GM21528 (cell line): Measurements from ENCODE around the gene NR6A1.

ENCODE experiments used
- ATAC-seq: cut with Tn5 transposase; IDR thresholded peaks from one replicate; pipeline ENCODE4 v1.9.1; 2021; ENCODE audit warnings: mild to moderate bottlenecking, moderate library complexity; ENCODE audit not compliant: unreplicated experiment, low FRiP score

Gene NR6A1

DNA sequence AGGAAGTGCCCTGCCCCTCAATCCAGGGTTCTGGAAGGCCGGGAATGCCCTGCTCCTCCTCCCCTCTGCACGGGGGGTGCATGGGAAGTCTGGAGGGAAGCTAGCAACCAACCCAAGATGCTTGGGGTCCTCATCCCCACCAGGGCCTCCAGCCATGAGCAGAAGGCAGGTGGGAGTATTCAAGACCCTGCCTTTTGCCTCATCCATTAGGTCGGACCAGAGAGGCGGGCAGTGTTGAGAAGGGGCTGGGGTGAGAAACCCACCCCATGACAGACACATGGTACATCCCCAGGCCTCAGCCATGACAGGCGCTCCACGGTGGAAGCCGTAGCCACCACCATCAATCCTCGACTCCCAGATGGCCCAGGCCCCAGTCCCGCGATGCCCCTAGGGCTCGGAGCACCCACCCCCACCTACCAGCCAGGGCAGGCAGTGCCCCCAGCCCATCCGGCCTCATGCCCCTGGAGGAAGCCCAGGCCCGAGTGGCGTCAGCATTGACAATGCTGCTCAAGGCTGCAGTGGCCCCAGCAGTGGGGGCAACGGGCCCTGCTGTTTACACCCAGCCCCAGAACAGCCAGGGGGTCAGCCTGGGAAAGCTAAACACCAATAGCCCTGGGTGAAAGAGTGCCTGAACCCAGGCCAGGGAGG is 272.5 kb downstream of the NR6A1 start:
- no peak for ATAC-seq

DNA sequence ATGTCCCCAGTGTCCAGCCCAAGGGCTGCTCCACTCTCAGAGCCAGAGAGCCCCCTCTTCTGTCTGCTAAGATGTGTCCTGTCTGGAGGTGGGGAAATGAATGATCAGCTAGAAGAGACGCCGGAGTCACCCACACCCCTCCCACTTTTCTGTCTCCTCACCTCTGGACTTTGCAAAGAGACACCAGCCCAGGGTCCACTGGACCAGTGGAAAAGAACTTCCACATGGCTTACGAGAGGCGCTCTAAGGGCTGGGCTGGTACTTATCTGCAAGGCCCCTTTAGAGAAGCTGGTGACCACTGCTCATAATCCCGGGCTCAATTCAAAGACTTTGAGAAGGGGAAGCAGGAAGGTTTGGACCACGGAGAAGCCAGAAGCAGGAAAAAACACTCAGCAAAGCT is 273.1 kb downstream of the NR6A1 start:
- ATAC-seq: no peak

DNA sequence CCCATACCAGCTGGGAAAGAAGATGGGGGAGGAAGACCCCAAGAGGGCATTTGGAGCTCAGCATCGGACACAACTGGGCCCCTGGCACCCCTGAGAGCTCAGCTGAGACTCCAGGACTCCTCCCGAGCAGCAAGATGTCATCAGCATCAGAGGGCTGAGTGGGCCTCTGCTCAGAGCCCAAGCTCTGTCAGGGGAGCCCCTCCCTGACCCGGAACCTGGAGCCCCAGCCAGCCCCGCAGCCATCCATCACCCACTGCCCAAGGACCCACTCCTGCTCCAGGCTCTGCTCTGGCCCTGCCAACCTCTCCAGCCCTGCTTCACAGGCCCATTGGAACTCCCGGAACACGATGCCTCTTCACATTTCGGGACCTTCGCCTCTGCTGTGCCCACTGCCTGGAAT is 273.7 kb downstream of the NR6A1 start:
- no peak for ATAC-seq

DNA sequence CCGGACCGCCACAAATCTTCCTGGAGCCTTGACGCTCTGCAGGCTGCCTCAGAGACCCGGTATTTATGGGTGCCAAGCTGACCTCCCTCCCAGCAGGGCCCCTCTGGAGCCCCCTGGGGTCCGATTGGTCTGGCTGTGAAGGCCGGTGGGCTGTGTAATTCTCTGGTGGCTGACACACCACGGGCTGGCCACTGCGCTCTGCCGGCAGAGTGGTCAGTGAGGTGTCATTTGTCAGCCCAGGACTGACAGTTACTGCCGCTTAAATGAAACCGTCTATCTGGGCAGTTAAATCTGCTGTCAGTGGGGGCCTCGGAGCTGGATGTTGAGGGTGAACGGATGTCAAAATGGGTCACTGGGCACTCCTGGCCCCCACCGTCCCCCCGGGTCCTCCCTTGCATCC is 274.6 kb downstream of the NR6A1 start:
- ATAC-seq: no peak

DNA sequence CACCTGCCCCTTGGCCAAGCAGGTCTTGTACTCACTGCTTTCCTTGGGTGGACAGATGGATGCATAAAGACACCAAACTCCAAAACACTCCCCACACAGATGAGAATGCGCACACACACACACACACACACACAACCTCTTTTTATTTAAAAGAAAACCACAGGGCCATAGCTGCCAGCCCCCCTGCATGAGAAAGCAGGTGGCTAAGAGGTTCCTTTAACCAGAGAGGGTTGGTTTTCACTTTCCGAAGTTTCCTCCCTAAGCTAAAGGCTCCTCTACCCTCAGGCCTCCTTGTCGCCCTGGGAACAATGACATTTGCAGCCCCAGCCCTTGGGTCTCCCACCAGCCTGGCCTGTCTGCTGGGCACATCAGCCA is 275.0 kb downstream of the NR6A1 start:
- ATAC-seq: no peak

DNA sequence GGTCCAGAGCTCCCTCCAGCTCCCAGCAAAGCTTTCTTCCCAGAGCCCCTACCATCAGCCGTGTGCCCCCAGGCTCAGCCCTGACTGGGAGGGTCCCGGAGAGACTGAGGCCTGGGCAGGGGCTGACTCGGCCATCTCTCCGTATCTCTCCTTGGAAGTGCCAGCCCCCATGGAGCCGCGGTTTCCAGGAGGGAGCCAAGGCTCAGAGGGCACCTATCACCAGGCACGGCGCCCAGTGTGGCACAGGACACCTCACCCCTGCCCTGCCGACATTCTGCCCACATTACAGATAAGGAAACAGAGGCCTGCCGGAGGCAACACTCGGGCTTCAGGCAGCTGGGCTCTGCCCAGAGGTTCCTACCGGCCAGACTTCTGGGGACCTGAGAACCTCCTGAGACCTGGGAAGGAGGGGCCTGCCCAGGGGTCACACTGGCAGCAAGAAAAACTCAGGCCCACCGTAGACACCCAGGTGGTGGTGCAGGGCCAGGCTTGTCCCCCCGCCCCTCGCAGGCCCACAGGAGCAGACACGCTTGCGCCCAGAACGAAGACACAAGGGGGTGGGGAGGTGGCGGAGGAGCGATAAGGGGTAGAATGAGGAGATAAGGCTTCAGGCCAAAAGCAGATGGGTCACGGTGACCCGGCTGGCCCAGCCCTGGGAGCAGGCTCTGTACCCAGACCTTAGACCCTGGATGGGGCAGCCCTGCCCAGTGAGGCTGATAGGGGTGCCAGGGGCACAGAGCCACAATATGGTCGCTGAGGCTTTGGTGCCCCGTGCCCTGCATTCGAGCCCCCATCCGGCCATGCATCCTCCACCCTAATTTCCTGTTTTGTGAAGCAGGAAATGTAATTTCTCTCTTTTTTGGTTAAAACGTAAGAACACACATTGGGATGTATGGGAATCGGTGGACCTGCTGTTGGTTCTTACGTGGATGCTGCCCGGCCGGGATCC is 275.7 kb downstream of the NR6A1 start:
- no peak for ATAC-seq

DNA sequence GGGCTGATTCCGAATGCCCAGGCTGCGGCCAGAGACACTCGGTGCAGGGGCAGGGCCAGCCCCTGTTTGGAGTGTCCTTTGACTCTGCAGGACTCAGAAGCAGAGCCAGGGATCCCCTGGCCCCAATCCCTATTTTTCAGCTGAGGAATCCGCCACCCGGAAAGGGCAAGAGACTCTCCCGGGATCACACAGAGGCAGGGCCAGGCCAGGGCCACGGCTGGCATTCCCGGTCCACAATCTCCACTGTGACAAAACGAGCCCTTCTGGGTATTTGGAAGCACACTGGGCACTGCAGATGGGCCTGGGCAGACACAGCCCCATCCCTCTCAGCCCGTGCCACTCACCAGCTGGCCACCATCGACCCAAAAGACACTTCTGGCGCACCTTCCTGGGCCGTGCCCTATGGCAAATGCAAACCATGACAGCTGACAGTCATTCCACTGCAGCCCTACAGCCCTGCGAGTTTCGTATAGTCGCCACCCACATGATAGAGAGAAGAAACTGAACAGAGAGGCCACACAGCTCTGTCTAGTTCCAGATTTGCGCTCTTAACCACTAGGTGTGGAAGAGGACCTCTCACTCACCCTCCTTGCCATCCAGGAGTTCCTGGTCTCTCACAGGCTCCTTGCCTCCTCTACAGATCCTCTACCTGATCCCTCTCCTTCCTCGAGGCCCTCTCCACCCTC is 277.2 kb downstream of the NR6A1 start:
- no peak for ATAC-seq

DNA sequence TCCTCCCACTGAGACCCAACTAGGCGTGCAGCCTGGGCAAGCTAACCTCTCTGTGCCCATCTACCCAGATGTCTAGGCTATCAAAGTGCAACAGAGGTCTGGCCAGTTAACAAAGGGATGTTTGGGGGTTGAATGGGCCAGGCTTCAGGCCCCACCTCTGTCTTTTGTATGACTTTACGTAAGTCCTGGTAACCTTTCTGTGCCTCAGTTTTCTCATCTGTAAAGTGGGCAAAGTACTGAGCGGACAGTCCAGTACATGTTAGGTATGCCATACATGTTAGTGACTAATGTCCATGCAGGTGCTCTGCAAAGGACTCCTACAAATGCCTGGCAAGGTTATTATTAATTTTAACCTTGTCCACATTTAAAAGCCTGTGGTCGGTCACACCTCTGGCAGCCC is 277.9 kb downstream of the NR6A1 start:
- no peak for ATAC-seq

DNA sequence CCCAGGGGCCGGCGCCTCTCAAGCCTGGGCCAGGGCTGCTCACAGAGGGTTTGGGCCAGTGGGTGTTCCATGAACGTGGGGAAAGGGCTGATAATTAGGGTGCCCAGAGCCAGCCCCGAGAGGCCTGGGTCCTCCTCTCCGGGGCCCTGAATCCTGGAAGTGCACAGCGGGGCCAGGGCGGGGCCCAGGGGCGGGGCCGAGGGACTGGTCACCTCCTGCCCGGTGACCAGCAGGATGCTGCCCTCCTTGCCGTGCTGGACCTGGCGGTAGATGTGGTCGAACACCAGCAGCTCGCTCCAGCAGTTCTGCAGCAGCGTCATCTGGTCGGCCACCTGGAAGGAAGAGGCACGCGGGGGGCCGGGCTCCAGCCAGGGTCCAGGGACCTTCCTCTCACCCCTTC is 278.3 kb downstream of the NR6A1 start:
- no peak for ATAC-seq

DNA sequence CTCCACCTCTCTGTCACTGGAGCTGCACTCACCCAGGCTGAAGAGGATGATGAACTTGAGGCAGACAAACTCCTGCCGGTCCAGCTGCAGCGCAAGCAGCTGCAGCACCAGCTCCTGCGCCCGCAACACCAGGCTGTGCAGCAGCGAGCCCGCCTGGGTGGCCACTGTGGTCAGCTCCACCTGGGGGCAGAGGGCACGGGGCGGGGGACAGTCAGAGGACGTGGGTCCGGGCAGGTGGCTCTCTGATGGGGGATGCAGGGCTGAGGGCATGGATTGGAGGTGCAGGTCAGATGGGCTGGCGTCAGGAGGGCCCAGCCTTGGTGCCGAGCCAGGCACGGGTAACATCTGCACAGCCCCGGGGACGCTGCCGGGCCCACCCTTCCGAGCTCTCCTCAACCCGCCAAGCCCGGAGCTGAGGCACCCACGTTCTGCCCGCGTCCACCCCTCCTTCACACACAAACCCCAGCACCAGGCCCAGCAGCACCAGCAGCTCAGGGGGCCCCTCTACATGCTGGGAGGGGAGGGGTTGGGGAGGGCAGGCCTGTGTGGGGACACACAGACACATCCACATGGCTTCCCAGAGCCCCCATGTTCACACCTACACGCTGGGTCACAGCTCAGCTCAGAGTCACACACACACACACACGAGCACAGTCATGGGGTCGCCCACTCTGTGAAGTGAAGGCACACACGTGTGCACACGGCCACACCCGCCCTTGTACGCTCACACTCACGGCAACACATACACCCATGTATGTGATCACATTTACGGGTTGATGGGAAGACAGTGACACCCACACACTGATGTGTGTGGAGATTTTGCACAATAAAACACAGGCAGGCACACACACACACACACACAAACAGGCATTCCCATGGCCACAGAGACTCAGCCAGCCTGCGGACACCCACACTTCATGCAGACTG is 279.8 kb downstream of the NR6A1 start:
- no peak for ATAC-seq

DNA sequence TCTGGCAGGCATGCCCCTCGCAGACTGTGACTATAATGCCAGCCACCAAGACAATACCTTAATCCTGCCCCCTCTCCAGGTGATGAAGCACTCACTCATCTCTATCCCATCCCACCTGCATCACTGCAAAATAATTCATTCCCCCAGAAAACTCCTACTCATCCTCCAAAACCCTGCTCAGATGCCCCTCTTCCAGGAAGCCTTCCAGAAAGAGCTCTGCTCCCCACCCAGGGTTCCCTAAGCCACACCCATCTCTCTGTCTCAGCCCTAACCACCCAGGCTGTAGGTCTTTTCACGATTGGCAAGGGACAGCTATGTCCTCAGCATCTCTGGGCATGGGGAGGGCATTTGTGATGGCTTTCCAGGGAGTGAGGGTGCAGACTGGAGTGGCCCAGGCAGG is 281.1 kb downstream of the NR6A1 start:
- ATAC-seq: no peak

DNA sequence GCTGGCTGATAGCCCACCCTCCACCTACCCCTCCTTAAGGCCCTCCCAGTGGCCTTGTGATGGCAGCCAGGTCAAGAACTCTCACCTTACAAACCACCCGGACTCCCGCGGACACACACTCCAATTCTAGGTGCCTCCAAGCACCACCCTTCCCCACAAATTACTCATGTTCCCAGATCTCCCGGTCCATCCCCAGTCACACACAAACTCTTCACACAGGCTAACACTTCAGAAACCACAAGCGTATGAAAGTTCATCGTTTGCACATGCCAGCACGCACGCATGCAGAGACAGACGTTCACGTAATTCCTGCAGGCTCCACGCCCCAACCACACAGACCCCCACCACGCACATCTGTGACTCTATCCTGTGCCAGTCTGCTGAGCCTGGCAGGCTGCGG is 281.9 kb downstream of the NR6A1 start:
- ATAC-seq: no peak

DNA sequence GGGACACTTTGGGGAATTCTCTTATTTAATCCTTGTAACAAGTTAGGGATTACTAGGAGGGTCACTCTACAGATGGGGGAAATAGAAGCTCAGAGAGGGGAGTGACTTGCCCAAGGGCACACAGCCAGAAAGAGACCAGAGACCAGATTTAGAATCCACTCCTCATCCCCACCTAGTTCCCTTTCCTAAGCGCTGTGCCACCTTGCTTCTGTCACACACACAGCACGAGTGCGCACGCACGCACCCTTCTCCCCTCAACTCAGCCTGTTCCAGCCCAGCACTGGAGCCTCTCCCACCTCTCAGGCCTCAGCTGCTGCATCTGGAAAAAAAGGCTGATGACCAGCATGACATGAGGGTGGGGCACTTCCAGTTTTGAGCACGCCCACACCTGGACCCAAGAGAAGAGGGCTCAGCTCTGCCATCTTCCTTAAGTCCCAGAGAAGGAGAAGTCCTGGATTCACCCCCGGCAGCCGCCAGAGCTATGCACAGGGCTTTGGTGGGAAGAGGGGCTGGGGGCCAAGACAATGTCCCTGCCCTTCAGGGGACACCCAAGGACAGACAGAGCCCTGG is 282.4 kb downstream of the NR6A1 start:
- ATAC-seq: no peak

DNA sequence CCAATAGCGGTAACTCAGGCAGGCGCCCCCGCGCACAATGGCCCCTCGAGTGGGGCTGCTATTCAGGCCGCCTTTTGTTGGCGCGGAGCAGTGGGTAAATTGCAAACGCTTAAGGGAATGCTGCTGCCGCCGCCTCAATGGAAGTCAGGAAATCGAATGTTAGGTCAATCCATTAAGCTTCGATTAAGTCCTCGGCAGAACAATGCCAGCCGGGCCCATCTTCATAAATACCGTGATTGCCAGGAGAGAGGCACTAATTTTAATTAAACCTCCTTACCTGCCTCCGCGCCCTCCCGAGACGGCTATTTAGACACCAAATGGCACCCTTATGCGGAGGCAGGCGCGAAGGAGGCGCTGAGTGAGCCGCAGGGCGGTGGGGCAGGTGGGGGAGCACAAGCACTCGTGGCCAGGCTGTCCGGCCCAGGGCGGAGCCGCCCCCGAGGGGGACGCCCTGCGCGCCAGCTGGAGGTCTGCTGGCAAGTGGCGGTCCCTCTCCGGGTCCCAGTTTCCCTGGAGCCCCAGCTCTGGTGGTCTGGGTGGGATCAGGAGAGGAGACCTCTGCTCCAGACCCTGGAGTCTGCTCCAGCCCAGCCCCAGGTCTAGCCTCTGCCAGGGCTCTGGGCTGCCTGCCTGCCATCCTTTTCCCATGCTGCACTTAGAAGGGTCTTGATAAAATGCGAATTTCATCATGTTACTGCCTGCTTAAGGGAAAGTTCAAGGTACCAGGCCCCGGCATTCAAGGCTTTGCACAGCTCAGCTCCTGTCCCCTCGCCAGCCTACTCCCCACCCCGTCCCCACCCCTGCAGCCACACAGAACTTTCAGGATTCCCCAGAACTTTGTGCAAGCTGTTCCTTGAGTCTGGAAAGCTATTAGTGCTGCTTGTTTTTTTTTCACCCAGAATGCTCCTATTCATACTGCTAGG is 283.6 kb downstream of the NR6A1 start:
- no peak for ATAC-seq

DNA sequence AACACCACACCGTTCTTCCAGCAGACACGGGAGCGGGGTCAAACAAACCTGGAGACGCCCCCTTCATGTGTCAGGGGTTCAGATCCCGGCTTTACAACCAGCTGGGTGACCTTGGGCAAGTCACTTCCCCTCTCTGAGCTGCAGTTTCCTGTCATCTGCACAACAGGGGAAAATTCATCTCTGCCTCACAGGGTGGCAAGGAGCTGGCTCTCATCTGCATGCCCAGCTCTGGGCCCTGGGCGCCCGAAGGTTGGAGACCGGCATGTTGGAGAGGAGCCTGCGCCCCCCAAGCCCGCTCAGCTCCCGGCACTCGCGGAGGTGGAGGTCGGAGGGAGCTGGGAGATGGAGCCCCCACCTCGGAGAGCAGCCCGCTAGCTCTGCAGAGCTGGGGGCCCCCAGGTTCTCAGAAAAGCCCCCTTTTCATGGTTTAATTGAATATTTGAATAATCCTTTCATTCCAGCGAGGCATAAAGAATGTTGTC is 284.3 kb downstream of the NR6A1 start:
- no peak for ATAC-seq

DNA sequence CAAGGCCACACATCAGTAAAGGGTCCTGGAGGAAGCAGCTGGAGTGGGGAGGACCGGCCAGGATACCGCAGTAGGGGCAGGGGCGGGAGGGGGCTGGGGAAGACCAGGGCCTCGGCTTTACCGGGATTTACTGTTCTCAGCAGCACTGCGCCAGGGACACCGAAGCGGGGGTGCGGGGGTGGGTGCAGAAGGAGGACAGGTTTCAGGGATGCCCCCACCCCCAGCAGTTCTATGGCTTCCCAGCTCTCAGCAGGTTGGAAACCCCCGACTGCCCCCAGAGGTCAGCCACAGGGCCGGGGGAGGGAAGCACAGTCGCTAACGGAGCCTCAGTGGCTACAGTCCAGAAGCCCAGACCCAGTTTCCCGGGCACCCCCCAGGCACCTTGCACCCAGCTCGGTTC is 285.2 kb downstream of the NR6A1 start:
- ATAC-seq: no peak

DNA sequence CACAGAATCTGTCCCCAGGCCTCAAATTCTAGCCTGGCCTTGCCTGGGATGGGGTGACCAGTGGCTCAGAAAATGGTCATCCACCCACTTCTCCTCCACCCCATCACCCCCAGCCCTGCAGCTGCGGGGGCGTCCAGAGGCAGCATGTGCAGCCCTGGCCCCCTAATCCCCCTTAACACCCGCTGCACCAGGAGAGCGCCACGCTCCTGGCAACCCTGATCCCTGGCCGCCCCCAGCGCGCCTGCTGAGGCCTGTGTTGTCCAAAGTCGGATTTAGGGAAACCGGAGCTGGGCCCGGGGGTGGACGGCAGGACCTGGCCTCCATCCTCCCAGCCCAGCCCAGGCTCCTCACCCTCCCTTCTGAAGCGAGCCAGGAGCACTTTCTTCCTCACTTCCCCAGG is 285.9 kb downstream of the NR6A1 start:
- no peak for ATAC-seq

DNA sequence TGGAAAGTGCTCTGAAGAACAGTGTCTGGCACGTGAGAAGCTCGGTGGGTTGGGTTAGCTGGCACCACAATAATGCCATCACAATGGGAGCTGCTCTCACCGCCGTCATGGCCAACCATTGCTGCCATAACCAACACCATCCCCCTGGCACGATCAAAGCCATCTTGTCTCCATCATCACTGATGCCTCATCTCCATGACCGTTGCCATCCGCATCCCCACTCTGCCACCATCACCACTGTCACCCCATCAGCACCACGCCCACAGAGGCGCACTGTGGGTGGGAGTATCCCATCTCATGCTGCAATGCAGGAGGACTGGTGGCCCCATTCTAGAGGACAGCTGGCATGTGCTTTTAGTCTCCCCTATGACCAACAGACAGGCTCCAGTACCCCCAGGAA is 287.6 kb downstream of the NR6A1 start:
- ATAC-seq: no peak
